DMS53 treated with DMSO at 0.1 percent for 48 hours (cell line): Measurements from ENCODE around the gene WASL.
"Not testable (repeated sequence)": the region's sequence is repeated elsewhere in the genome, so short reads cannot be mapped to it uniquely, and the experiment has no call there.

Experiments used
- DNase-seq: peaks from one replicate; lab custom pipeline; 2025; ENCODE audit not compliant: unreplicated experiment; lab: John Stamatoyannopoulos, UW

Gene WASL

GRCh38 chr7:123737168-123737674 lies 11.6 kb downstream of the WASL start:
- DNase-seq, result not testable (repeated sequence)

DNA sequence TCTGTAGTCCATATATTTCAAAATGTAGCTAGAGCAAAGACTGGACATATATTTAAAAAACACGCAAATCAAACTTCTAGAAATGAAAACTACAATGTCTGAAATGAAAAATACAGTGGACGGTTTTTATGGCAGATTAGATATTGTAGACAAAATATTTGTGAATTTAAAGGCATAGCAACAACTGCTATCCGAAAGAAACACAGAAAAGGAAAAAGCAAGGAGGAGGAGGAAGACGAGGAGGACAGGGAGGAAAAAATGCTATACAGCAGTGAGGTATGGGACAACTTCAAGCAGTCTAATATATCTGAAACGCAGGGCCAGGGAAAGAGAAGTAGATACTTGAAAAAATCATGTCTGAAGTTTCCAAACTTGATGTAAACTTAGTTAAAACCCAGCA lies 13.3 kb downstream of the WASL start:
- no peak for DNase-seq

DNA sequence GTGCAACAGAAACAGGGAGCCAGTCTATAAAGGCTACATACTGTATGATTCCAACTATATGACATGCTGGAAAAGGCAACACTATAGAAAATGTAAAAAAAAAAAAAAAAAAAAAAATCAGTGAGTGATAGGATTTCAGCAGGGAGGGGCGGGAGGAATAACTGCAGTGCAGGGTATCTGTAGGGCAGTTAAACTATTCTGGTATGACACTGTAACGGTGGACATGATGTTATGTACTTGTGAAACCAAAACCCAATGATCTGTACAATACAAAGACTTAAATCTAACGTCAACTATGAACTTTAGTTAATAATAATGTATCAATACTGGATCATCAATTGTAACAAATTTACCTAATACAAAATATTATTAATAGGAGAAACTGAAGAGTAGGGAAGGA lies 14.3 kb downstream of the WASL start:
- DNase-seq, result no peak

DNA sequence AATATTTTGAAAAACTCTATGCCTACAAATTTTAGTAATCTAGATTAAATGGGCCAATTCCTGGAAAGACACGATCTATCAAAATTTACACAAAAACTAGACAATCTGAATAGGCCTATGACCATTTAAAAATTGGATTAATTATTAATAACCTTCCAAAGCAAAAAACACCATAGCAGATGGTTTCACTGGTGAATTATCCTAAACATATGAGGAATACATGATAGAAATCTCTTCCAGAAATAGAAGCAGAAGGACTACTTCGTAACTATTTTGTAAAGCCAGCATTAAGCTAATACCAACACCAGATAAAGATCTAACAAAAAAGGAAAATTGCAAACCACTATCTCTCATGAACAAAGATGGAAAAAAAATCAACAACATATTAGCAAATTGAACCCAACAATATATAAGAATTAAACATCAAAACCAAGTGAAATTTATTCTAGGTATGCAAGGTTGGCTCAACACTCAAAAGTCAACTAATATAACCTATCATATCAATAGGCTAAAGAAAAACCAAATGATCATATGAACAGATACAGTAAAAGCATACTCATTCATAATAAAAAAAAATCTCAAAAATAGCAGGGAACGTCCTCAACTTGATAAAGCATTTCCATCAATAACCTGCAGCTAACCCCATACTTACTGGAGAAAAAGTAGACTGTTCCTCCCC lies 16.3 kb downstream of the WASL start:
- no peak for DNase-seq

DNA sequence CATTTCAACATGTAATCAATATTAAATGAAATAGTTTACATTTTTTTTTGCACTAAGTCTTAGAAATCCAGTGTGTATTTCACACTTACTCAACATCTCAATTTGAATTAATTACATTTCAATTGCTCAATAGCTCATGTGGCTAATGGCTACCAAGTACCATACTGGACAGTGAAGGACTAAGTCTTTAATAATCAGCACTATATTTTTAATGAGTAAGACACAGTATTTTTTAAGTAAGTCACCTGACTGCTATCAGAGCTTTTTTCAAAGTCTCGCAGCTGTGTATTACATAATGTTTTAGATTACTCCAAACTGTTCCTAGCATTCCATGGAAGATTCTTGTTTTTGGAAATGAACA lies 19.6 kb downstream of the WASL start:
- DNase-seq, result no peak

- no peak for DNase-seq
Observed at GRCh38 chr7:123727071-123727837, 21.5 kb downstream of the WASL start.

- DNase-seq, result no peak
Observed at GRCh38 chr7:123725586-123726171, 23.1 kb downstream of the WASL start.

DNA sequence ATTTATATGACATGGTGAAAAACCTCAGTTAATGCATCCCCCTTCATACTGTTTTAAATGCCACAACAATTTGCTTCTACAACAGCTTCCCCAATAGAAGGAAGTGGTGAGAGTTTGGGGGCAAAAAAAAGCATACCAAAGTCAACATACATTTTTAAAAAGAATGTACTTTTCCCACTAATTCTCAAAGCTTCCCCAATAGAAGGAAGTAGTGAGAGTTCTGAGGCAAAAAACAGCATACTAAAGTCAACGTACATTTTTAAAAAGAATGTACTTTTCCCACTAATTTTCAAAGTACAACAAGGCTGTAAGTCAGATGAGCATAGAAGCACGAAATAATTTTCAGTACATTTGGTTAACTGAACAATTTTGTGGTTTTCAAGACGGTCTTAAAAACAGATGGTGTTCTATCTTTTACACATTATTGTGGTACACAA lies 24.0 kb downstream of the WASL start:
- DNase-seq, result no peak

GRCh38 chr7:123723913-123724312 lies 24.9 kb downstream of the WASL start:
- DNase-seq, result no peak

- not testable (repeated sequence) for DNase-seq
Observed at GRCh38 chr7:123720527-123720926, 28.3 kb downstream of the WASL start.

DNA sequence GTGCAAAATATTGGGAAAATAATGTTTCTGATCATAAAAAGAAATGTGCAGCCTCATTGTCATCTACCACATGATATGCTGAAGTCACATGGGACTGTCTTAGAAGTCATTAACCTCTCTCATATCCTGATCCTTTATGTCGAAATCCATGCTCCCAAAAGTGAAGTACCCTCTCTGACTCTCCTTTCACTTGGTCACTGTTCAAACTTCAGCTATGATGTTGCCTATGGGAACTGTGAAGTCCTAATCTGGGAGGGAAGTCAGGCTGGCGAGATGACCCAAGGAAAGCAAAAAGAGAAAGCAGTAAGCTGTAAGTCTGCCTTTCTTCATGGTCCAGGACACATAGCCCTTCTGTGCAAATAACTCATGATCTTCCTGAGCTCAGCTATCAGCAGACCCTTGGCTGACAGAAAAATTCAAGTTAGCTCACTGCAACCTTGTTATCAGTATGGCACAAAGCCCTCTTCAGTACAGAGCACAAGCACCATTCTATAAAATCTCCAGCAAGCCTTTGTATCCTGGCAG lies 29.5 kb downstream of the WASL start:
- no peak for DNase-seq

- DNase-seq, result no peak
Observed at GRCh38 chr7:123718773-123719172, 30.0 kb downstream of the WASL start.

DNA sequence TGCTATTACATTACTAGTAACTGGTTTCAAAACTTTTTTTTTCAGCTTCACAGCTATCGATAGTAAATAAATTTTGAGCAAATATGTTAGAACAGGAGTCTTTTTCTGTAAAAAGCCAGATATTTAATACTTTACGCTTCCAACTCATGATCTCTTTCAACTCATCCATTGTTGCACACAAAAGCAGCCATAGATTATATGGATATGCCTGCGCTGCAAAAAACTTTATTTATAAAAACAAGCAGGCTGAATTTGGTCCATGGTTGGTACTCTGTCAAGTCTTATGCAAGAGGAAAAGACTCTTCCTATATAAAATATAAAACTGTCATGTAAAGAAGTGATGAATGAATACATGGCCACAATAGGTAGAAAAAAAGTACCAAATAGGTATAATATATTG lies 31.1 kb downstream of the WASL start:
- DNase-seq, result no peak

GRCh38 chr7:123716877-123717276 lies 31.9 kb downstream of the WASL start:
- no peak for DNase-seq

DNA sequence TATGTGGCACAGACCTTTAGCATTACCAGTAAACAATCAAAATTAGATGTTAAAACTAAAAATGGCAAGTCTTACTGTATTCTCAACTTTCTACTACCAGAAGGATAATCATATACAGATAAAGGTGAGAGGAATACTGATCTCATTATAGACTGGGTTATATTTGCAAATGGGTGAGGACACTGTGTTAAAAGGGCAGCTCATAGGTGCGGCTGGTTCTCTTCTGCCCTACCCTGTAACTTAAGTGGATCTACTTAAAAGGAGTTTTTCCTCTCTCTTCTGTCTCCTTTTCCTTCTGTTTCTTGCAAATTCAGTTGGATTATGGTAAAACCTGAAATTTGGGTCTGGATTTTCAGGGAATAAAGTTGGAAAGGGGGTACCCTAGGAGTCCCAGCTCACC lies 33.0 kb downstream of the WASL start:
- DNase-seq, result no peak

GRCh38 chr7:123715198-123715597 lies 33.6 kb downstream of the WASL start:
- no peak for DNase-seq

- DNase-seq, result no peak
Observed at GRCh38 chr7:123714296-123715080, 34.3 kb downstream of the WASL start.

DNA sequence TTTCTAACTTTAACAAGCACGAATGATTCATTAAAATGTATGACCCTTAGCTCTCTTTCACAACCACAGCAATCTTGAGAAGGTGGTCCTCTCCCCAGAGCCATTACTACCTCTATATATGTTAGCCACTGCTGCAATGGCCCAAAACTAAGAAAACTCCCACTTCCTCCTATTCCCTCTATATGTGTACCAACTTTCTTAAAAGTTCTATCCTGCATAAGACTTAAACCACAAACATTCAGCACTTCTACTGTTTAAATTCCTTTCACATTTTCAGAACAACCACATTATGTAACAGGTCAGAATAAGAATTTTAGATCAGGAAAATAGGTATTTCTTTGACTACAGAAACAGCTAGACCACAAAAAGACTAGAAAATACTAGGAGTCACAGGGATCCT lies 36.2 kb downstream of the WASL start:
- DNase-seq, result no peak

- no peak for DNase-seq
Observed at GRCh38 chr7:123711832-123712293, 36.9 kb downstream of the WASL start.

GRCh38 chr7:123710683-123711082 lies 38.1 kb downstream of the WASL start:
- no peak for DNase-seq

DNA sequence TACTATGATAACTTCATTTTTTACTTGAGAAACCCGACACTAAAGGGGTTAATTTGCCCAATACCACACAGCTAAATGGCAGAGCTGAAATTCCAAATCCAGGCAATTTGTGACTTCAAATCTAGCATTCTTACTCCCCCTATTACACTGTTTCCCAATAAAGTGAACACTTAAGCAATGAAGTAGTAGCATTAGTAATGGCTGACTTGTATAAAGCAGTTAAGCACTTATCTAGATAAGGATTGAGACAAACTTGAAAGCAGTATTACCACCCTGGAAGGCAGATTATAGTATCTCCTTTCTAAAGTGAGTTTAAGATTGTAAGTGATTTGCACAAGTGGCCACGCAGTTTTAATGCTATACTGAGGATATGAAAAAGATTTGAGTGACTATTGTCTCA lies 39.3 kb downstream of the WASL start:
- no peak for DNase-seq
